ENCODE results near the gene MYRIP.
"Not testable (repeated sequence)": the region's sequence is repeated elsewhere in the genome, so short reads cannot be mapped to it uniquely, and the experiment has no call there.

MYRIP gene

DNA sequence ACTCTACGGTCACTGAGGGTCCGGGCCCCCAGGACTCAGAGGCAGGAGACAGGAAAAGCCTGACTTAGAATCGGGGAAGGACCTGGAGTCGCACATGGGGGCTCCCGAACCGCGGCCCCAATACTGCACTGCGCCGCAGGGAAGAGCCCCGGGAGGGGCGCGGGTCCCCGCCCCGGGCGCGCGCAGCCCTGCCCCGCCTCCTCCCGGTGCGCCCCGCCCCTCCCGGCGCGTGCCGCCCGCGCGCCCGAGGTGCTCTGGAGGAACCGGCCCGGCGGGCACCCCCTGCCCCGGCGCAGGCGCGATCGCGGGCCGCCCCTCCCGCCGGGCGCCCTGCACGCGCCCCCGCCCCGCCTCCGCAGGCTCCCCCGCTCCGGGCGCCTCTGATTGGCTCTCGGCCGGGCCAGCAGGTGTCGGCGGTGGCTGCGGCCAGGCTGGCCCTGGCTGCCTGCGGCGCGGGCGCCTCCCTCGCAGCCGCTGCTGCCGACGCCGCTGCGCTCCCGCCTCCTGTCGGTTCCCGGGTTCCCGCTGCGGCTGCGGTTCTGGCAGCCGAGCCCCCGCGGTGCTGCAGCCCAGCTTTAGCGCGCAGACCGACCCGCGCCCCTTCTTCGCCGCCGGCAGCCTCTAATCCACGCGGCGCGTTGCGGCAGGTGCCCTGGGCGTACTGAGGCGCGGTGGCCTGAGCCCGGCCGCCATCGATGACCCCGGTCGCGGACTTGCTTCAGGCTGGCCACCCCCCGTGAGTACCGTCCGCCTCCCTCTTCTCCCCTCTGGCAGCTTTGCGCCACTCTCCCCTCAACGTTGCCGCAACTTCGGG lies at the start of gene MYRIP:
Gene MYRIP, plus strand, starts transcription at position 429 of the 814 bp plus-strand sequence. CDS start 91,208 bp downstream, outside the sequence.
- no peak for DNase-seq (ENCODE audit: low read depth in 4 of 4, low spot score in 1 of 4)

GRCh38 chr3:39760325-39760724 lies 49.1 kb upstream of the MYRIP start:
- no peak for DNase-seq (ENCODE audit: low read depth in 4 of 4, low spot score in 1 of 4)

DNA sequence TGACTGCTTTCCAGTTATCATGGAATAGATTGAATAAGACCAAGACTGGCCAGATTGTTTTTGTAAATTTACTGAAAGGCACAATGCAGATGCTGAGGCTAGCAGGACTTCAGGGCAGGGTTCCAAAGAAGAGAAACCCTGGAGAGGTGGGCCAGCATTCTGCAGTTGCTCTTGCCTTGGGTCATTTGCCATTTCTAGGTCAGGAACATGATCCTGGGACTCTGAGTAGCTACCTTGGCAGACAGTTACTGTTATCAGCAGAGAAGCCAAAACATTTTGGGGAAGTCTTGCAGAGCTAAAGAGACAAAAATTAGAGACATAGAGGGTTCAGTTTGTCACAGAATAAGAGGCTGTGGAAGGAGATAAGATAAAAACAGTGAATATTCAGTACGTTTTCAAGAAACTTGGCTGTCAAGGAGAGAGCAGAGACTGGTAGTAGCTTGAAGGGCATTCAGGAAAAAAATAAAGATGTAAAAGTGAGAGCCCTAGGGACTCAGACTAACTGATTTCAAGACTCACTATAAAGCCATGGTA lies 46.8 kb upstream of the MYRIP start:
- no peak for DNase-seq (ENCODE audit: low read depth in 4 of 4, low spot score in 1 of 4)

DNA sequence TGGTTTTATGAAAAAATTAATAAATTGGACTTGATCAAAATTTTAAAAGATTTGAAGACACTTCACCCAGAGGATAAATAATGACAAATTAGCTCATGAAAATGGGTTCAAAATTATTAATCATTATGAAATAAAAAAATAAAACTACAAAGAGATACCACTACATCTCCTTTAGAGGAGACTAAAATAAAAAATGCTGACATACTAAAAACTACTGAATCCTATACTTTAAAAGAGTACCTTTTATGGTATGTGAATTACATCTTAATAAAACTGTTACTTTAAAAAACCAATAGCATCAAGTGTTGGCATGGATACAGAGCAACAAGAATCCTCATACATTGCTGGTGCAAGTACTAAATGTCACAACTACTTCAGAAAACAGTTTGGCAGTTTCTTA lies 46.0 kb upstream of the MYRIP start:
- no peak for DNase-seq (ENCODE audit: low read depth in 4 of 4, low spot score in 1 of 4)

- no peak for DNase-seq (ENCODE audit: low read depth in 4 of 4, low spot score in 1 of 4)
These were observed 43.8 kb upstream of the MYRIP start for GRCh38 chr3:39765575-39765974.

- DNase-seq (ENCODE audit: low read depth in 4 of 4, low spot score in 1 of 4): no peak
These were observed 43.0 kb upstream of the MYRIP start for GRCh38 chr3:39766433-39766832.

DNA sequence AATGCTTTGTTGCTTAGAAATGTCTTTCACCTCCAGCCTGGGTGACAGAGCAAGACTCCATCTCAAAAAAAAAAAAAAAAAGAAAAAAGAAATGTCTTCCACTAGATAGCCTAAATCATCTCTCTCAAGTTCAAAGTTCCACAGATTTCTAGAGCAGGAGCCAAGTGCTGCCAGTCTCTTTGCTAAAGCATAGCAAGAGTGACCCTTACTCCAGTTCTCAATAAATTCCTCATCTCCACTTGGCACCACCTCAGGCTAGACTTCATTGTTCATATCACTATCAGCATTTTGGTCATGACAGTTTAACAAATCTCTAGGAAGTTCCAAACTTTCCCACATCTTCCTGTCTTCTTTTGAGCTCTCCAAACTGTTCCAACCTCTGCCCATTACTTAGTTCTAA lies 42.5 kb upstream of the MYRIP start:
- not testable (repeated sequence) for DNase-seq (ENCODE audit: low read depth in 4 of 4, low spot score in 1 of 4)

DNA sequence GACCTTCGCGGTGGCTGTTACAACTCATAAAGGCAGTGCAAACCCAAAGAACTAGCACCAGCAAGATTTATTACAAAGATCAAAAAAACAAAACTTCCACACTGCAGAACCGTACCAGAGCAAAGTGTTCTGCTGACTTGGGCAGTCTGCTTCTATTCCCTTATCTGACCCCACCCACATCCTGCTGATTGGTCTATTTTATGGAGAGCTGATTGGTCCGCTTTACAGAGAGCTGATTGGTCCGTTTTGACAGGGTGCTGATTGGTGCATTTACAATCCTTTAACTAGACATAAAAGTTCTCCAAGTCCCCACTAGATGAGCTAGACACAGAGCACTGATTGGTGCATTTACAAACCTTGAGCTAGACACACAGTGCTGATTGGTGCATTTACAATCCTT lies 31.2 kb upstream of the MYRIP start:
- not testable (repeated sequence) for DNase-seq (ENCODE audit: low read depth in 4 of 4, low spot score in 1 of 4)

- DNase-seq (ENCODE audit: low read depth in 4 of 4, low spot score in 1 of 4): no peak
These were observed 29.7 kb upstream of the MYRIP start for GRCh38 chr3:39779511-39780230.

GRCh38 chr3:39780352-39780751 lies 29.1 kb upstream of the MYRIP start:
- no peak for DNase-seq (ENCODE audit: low read depth in 4 of 4, low spot score in 1 of 4)

- DNase-seq (ENCODE audit: low read depth in 4 of 4, low spot score in 1 of 4): no peak
These were observed 28.4 kb upstream of the MYRIP start for GRCh38 chr3:39781025-39781424.

DNA sequence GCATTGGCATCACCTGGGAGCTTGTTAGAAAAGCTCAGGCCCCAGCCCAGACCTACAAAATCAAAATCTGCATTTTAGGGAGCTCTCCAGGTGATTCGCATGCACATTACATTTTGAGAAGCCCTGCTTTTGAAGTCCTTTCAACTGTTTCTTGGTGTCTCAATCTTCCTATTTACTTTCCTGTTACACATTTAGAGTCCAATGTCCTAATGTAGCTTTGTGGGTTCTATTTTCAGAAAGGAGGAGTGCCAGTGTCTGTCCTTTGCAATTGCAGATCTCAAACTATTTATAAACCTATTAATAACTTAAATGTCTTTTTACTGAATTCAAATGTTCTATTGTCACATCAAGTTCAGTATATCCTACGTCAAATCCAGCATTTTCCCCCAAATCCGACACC lies 27.8 kb upstream of the MYRIP start:
- no peak for DNase-seq (ENCODE audit: low read depth in 4 of 4, low spot score in 1 of 4)

DNA sequence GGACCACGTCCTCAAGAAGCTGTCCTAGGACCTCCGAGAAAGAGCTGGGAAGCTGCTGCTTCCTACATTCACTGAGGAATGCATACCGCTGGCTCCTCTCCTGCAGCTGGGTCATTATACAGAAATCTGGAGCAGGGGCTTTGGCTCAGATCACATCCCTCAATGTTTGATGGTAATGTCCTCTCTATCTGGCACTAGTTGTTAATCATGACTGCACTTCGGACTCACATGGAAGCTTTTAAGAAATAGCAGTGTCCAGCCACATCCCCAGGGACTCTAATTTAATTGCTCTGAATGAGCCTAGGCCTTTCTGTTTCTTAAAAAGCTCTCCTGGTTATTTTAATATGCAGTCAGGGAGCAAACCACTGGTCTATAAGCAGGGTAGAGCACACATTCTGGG lies 25.7 kb upstream of the MYRIP start:
- DNase-seq (ENCODE audit: low read depth in 4 of 4, low spot score in 1 of 4): no peak

GRCh38 chr3:39784922-39785321 lies 24.5 kb upstream of the MYRIP start:
- DNase-seq (ENCODE audit: low read depth in 4 of 4, low spot score in 1 of 4): no peak

- no peak for DNase-seq (ENCODE audit: low read depth in 4 of 4, low spot score in 1 of 4)
These were observed 21.1 kb upstream of the MYRIP start for GRCh38 chr3:39788128-39788883.

GRCh38 chr3:39791603-39792002 lies 17.8 kb upstream of the MYRIP start:
- DNase-seq (ENCODE audit: low read depth in 4 of 4, low spot score in 1 of 4): no peak

DNA sequence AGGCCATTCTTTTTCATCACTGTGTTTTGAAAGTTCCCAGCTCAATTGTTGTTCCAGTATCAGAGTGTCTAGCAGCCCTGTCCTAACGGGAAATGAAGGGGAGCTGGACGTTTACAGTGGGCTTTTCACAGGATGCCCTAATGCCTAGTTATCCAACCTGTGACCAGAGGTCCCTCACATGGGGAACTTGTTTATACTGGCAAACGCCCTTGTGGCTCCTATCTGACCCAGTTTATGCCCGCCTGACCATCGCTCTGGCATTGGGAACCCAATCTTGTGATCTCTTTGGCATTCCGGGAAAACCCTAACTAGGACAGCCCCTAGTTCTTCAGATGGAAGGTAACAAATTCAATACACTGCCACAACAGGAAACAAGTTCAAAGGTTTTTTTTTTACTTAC lies 14.5 kb upstream of the MYRIP start:
- no peak for DNase-seq (ENCODE audit: low read depth in 4 of 4, low spot score in 1 of 4)

GRCh38 chr3:39801216-39801615 lies 8.2 kb upstream of the MYRIP start:
- no peak for DNase-seq (ENCODE audit: low read depth in 4 of 4, low spot score in 1 of 4)

DNA sequence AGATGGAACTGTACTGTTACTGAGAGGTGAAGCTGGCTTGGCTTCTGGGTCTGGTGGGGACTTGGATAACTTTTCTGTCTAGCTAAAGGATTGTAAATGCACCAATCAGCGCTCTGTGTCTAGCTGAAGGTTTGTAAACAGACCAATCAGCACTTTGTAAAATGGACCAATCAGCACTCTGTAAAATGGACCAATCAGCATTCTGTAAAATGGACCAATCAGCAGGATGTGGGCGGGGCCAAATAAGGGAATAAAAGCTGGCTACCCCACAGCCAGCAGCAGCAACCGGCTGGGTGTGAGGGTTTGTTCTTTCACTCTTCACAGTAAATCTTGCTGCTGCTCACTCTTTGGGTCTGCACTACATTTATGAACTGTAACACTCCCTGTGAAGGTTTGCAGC lies 6.9 kb upstream of the MYRIP start:
- not testable (repeated sequence) for DNase-seq (ENCODE audit: low read depth in 4 of 4, low spot score in 1 of 4)

GRCh38 chr3:39803956-39804355 lies 5.5 kb upstream of the MYRIP start:
- no peak for DNase-seq (ENCODE audit: low read depth in 4 of 4, low spot score in 1 of 4)

DNA sequence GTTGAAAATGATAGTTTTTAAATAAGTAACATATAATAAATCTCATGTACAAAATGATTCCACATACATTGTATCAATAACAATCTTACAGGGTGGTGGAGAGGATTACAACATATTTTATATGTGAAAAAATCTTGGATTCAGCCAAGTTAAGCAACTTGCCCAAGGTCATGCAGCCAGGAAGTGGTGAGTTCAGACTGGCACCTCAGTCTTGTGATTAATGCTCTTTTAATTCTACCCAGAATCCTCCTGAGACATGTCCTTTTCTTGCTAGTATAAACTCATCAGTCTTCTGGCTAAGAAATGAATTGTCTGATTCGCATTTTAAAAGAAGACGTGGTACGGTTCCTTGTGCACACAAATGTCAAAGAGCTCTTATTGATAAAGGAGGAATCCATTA lies 4.5 kb upstream of the MYRIP start:
- no peak for DNase-seq (ENCODE audit: low read depth in 4 of 4, low spot score in 1 of 4)

- no peak for DNase-seq (ENCODE audit: low read depth in 4 of 4, low spot score in 1 of 4)
These were observed 3.8 kb upstream of the MYRIP start for GRCh38 chr3:39805650-39806049.

Measured in stimulated activated CD4-positive, alpha-beta T cell treated with anti-CD3 and anti-CD28 coated beads, Interleukin-1b, Interleukin-23, amount 100 ng/mL, for 24 hours (primary cell).